ELF-1 (cell line): Measurements from ENCODE around the gene IQGAP2.
A peak's percentile ranks its signal among the peaks of the same experiment; 100 is the strongest.
"Not testable (repeated sequence)": the region's sequence is repeated elsewhere in the genome, so short reads cannot be mapped to it uniquely, and the experiment has no call there.

Experiments used
- DNase-seq: peaks from one replicate; pipeline ENCODE4 v3.0.0-alpha.2; 2016; ENCODE audit warnings: low read depth, low spot score

Gene IQGAP2, protein sequence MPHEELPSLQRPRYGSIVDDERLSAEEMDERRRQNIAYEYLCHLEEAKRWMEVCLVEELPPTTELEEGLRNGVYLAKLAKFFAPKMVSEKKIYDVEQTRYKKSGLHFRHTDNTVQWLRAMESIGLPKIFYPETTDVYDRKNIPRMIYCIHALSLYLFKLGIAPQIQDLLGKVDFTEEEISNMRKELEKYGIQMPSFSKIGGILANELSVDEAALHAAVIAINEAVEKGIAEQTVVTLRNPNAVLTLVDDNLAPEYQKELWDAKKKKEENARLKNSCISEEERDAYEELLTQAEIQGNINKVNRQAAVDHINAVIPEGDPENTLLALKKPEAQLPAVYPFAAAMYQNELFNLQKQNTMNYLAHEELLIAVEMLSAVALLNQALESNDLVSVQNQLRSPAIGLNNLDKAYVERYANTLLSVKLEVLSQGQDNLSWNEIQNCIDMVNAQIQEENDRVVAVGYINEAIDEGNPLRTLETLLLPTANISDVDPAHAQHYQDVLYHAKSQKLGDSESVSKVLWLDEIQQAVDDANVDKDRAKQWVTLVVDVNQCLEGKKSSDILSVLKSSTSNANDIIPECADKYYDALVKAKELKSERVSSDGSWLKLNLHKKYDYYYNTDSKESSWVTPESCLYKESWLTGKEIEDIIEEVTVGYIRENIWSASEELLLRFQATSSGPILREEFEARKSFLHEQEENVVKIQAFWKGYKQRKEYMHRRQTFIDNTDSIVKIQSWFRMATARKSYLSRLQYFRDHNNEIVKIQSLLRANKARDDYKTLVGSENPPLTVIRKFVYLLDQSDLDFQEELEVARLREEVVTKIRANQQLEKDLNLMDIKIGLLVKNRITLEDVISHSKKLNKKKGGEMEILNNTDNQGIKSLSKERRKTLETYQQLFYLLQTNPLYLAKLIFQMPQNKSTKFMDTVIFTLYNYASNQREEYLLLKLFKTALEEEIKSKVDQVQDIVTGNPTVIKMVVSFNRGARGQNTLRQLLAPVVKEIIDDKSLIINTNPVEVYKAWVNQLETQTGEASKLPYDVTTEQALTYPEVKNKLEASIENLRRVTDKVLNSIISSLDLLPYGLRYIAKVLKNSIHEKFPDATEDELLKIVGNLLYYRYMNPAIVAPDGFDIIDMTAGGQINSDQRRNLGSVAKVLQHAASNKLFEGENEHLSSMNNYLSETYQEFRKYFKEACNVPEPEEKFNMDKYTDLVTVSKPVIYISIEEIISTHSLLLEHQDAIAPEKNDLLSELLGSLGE (N-terminal part only)

DNA sequence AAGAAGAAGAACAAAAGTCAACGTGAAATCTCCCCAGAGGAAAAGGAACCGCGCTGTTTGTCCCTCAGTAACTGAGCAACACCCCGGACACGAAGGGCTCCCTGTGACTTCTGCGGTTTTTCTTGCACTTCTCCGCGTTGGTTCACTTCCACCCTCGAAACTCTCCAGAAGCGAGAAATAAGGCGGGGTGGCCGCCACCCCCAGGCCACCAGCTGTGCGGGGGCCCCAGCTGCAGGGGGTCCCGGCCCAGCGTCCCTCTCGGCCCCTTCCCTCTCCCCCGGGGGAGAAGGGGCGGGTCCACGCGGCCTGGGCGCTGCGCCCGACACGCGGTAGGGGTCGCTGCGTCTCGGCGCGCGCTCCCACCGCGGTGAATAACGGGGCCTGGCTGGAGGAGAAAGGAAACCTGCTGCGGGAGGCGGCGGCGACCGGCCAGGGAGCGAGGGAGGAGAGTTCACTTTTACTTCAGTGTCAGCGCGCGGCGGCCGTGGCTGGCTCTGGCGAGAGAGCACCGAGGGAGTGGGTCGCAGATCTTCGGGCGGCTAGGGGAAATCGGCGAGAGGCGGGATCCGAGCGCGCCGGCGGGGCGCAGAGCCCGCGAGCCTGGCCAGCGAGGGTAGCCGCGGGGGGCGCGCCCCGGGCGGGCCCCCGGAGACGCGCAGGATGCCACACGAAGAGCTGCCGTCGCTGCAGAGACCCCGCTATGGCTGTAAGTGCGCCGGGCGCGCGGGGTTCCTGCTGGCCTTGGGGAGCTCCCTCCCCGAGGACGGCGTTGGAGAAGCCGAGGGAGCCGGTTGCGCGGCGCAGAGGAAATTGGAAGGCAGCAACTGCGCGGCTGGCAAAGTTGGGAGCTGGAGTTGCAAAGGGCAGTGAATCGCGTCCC, at the start of gene IQGAP2:
Gene IQGAP2, plus strand, starts transcription at position 400 of the 880 bp plus-strand sequence. Its CDS starts 261 bp downstream, at position 661.
- DNase-seq: peak; percentile 90

DNA sequence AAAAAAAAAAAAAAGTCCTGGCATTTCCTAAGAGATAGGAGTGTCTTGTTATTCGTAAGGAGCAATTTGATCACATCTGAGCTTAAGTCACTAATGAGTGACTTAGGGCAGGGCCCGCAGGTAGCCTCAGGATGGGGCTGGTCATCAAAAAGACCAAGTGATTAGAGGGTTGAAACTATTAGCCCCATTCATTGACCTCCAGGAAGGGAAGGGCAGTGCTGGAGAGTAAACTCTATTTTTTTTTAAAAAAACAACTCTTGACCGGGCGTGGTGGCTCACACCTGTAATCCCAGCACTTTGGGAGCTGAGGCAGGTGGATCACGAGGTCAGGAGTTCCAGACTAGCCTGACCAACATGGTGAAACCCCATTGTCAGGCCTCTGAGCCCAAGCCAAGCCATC, 46.2 kb upstream of the IQGAP2 start:
- peak; percentile 64 for DNase-seq

DNA sequence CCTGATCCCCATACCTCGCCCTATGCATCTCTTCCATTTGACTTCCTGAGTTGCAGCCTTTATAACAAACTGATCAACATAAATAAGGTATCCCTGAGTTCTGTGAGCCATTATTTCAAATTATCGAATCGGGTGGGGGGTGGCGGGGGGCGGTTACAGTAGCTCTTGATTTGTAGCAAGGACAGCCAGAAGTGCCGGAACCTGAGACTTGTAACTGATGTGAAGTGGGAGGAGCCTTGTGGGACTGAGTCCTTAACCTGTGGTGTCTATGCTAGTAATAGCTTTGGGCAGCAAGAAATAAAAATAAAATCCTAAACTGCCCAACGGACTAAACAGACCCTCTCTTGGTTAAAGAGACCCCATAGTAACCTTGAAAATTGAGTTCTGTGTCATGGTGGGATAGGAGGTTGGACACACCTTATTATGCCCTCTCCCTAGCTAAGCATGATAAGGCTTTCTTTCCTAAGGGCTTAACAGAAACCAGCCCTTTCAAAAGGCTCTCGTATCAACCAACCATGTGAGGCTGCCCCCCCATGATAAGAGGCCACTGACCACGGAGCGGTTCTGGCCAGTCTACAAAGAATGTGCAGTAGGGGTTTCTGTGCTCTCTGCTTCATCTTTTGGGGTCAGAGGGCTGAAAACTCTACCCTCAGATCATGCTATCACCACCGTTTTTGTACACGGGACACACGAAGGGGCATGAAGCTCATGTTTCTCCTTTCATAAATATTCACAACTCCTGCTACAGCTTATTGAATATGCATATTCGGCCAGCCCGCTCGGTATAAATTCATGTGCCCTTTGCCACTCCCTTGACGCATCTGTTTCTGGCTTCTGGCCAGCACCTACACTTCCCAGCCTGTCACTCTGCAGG, 39.5 kb upstream of the IQGAP2 start:
- DNase-seq: no peak

DNA sequence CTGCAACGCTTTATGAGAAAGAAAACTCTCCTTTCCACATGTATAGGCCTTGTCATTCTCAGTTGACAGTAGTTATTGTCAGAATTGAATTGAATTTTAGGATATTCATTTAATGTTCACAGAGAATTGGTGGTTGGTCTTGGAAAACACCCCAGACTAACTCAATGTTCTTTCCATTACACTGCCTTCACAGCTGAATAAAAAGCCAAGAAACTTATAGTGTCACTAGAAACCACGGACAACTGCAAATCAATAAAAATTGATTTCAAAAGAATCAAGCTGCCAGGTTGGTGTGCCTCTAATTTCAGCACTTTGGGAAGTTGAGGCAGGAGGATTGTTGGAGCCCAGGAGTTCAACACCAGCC, 38.9 kb upstream of the IQGAP2 start:
- no peak for DNase-seq

DNA sequence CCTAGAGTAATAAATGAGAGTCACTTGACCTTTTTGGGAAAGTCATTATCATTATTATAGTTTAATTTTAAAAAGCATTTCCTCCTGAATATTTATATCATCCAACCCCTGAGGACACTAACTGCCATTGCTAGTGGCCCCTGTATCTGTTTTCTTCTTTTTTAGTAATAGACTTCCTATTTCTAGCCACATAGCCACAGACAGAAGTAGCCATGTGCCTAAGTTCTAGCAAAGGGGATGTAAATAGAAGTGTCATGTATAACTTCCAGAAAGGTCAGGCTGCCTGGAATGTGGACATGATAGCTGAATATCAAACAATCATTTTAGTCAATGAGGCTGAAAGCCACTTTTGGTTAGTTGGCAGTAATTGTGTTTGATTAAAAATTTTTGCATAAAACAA, 37.5 kb upstream of the IQGAP2 start:
- no peak for DNase-seq

DNA sequence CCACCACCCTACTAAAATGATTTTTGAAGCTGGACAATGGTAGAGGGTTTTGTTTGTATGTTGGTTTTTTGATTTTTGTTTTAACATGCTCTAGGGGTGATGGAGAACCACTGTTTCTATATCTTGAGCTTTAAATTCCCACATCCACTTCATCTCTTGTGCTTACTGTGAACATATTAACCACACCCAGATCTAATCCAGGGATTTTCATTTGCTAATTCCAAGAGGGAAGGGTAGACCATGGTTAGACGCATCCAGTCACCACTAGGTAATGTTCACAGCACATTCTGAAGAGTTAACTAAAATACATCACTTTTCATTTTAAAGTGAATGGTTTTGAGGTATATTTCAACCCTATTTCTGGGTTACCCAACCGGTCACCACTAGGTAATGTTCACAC, 36.5 kb upstream of the IQGAP2 start:
- no peak for DNase-seq

DNA sequence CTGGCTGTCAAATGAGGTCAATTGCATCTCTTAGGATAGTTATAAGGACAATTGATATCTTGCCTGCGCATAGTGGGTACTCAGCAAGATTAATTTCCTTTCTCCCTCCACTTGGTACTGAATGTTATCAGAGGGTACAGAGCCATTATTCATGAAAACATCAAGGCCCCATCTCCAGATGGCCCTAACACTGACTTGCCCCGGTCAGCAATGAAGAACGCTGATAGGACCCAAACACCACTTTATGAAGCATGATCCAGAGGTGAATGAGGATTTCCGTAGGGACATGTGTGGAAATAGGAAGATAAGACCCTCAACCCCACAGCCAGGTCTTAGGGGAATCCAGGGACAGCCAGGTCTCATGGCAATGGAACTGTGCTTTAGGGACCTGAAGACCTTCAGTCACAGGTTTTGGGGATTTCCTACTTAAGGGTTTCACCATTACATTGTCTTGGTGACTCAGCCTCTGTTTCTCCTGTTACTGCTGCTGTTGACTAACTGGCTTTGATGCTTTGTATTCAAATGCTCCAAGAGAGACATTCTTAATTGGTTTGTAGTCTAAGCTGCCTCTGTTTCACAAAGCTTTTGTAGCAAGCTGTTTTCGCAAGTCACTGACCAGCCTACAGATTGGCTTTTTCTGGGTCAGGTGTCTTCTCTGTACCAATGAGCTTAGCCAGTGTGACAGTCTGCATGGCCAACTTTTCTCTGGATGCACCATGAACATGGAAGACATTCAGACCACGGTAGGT, 35.3 kb upstream of the IQGAP2 start:
- peak; percentile 40 for DNase-seq

DNA sequence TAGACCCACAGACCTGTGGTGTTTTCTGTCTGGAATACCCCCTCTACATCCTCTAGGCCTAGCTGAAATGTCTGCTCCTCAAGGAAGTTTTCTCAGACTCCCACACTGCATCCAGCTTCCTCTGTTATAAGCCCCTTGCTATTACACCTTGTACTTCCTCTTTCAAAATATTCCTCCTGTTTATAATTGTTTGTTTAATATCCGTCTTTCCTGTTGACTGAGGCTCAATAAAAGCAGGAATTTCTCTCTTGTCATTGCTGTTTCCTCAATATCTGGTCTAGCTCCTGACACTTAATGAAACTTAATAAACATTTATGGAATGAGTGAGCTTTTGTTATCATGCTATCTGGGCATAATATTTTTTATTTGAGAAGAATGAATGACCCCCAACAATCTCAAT, 34.1 kb upstream of the IQGAP2 start:
- DNase-seq: no peak

DNA sequence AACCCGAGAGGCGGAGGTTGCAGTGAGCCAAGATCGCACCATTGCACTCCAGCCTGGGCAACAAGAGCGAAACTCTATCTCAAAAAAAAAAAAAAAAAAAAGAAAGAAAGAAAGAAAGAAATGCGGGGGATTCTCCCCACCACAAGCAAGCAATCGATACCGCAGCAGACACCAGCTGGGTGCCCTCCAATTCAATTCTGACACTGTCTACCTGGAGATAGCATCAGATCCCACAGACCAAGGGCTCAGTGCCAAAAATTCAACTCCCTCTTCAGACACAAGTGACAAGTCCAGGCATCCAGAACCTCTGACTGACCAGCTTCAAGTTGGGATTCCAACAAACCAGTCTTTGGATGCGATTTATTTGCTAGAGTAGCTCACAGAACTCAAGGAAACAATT, 33.4 kb upstream of the IQGAP2 start:
- not testable (repeated sequence) for DNase-seq

DNA sequence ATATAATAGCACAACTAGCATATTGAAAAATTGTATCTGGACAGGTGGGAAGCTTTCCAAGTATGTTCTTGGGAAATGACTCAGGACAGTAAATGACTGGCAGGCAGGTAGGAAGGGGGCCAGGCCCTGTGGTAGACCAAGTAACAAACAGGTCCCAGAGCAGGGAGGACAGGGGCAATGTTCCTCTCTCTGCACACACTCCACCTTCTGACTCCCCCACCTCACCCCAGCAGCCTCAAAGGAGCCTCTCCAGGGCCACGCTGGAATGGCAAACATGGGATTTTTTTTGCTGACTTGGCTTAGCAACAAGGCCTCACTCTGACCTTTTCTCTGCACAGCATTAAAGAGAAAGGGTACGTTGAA, 31.1 kb upstream of the IQGAP2 start:
- DNase-seq: no peak

DNA sequence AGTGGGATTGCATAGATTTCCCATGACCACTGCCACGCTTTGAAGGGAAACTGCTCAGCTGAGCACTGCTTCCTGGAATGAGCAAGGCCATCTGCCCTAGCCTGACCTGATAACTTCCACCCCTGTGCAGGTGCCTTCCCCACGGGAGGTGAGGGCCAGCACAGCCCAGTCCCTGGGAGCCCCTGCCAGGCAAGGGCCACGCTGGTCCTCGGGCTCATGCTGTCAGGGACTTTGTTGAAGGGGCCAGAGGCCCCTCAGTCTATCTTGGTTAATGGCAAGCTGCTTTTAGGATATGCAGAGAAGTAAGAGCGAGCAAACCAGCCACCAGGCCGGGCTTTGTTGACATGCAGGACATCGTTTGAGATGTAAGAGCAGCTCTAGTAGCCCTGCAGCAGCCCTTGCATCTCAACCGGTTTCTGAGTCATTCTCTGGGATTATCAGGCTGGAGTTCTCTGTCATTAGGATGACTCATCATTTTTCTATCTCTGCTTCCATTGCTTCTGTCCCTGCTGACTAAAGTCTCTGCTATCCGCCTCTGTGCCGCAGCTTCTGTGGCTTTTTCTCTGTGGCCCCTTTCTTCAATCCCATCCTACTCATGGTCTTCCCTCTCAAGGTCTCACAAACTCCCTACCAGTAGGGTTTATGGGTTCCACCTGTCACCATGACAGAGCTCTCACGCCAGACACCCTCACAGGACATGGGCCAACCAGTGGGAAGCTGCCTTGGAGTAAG, 30.6 kb upstream of the IQGAP2 start:
- DNase-seq: peak; percentile 81

DNA sequence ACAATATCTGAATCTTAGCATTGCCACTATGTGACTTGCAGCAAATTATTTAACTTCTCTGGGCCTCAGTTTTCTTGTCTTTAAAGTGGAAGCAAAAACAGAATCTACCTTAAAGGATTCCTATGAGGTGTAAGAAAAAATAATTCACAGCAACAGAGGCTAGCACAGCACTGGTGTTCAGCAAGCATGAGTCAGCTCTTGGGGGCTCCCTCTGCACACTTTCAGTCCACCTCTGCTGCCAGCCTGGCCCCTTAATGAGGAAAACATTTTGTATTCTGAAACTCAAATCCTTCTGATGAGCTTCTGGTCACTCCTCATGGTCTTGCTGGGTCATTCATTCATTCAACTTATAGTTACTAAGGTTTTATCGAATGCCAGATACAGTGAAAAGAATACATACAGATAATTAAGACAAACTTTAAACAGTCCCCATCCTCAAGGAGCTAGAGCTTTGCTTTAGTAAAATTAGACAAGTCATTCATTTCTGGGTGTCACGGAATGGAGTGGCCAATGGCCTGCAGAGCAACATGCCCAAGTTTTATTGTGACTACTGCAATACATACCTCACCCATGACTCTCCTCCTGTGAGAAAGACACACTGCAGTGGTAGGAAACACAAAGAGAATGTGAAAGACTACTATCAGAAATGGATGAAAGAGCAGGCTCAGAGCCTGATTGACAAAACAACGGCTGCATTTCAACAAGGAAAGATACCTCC, 26.8 kb upstream of the IQGAP2 start:
- DNase-seq: no peak

DNA sequence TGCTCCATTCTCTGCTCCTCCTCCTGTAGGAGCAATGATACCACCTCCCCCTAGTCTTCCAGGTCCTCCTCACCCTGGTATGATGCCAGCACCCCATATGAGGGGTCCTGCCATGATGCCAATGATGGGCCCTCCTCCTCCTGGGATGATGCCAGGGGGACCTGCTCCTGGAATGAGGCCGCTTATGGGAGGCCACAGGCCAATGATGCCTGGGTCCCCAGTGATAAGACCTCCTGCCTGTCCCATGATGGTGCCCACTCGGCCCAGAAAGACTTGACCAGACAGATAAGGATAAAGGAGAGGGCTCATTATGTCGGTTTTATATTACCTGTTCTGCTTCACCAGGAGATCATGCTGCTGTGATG, 26.2 kb upstream of the IQGAP2 start:
- DNase-seq: no peak

DNA sequence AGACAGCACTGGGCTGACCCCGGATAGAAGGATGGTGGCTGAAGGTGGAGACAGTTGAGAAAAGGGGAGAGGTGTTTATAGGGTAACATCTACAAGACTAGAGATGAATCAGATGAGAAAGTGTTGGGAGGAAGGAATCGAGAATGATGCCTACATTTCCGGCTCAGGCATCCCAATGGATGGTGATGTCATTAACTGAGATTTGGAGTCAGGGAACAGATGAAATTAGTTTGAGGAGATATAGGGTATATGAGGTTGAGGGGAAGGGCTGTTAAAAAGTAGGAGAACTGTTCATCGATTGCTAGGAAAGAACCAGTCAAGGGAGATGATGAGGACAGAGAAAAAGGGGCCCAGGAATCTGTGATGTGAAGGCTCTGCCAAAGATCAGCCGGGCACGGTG, 24.7 kb upstream of the IQGAP2 start:
- no peak for DNase-seq

DNA sequence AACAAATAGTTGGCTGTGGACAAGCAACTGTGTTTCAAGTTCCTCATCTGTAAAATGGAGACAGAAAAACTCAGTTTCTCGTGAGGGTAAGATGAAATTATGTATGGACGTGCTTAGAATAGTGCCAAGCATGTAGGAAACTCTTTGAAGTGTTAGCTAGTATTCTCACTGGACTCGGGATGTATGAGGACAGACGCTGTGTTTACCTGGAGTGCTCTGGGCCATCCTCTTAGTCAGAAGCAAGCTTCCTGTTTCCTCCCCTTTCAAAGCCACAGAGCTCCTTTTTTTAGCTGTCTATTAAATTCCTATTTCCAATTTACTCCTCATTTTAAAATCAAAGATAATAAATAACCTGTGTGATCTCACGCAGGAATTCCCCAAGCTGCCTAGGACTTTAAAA, 23.8 kb upstream of the IQGAP2 start:
- no peak for DNase-seq

DNA sequence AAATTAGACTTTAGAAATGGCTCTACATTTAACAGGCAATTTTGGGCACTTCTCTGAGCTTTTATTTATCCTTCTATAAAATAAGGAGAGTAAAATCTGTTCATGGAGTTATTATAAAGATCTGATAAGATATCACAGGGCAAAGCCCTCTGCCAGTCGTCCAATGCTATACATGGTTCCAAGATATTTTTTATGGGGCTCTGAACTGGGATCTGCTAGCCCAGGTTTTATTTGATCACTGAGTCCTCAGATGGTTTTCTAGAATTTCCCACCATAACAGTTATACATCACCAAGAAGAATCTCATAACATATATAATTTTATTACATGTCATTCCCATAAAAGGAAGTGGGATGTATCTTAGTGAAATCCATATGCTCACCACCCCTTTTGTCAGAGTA, 23.2 kb upstream of the IQGAP2 start:
- no peak for DNase-seq

DNA sequence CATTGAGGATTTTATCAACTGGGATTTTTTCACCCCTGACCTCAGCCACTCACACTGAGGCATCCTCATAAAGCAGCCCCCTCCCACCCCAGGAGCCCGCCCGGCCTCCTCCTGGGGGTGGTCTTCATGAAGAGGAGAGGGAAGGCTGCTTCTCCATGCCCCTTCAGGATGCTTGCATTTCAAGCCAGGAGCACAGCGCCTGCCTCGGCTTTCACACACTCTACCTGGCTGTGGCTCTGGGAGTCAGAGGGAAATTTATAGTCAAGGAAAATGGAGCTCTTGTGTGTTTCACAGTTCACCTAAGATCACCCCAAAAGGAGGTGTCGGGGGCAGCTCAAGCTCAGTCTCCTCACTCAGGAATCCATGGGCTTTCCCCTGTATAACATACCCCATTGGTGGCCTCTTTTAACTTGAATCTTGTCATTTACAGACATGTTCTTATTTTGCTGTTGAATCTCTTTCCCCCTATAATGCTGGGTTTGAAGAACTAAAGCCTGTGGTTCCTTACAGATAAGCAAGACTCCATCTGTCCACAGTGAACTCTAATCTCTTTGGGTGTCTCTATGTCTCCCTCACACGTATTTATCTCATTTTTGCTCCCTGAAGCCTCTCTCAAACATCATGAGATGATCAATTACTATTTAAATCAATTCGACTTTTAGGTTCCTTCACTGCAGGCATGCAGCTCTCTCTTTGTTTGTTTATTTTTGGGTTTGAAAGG, 22.6 kb upstream of the IQGAP2 start:
- DNase-seq: no peak
